Ishikawa (cell line): ENCODE measurements around the gene NDUFA13.

Experiments used
- CEBPB ChIP-seq: IDR thresholded peaks from 2 replicates; pipeline ENCODE4 v1.6.1; 2012
- CREB1 ChIP-seq: IDR thresholded peaks from 2 replicates; pipeline ENCODE4 v1.6.1; 2012; ENCODE audit warnings: low read depth
- EGR1 ChIP-seq: IDR thresholded peaks from 2 replicates; pipeline ENCODE4 v1.6.1; 2012
- EP300 ChIP-seq: IDR thresholded peaks from 2 replicates; pipeline ENCODE4 v1.6.1; 2012; ENCODE audit warnings: borderline replicate concordance
- FOXM1 ChIP-seq: IDR thresholded peaks from 2 replicates; pipeline ENCODE4 v1.6.1; 2012; ENCODE audit warnings: low read depth, borderline replicate concordance
- MAX ChIP-seq: IDR thresholded peaks from 2 replicates; pipeline ENCODE4 v1.6.1; 2012
- NFIC ChIP-seq: IDR thresholded peaks from 2 replicates; pipeline ENCODE4 v1.6.1; 2012
- RAD21 ChIP-seq: IDR thresholded peaks from 2 replicates; pipeline ENCODE4 v1.6.1; 2012; ENCODE audit warnings: low read depth
- TAF1 ChIP-seq: IDR thresholded peaks from 2 replicates; pipeline ENCODE4 v1.6.1; 2012; ENCODE audit warnings: low read depth, mild to moderate bottlenecking
- TCF12 ChIP-seq: IDR thresholded peaks from 2 replicates; pipeline ENCODE4 v1.6.1; 2012; ENCODE audit warnings: low read depth
- TEAD4 ChIP-seq: IDR thresholded peaks from 2 replicates; pipeline ENCODE4 v1.6.1; 2012
- USF1 ChIP-seq: IDR thresholded peaks from 2 replicates; pipeline ENCODE4 v1.6.1; 2012
- ZBTB7A ChIP-seq: IDR thresholded peaks from 2 replicates; pipeline ENCODE4 v1.6.1; 2012; ENCODE audit warnings: low read depth

NDUFA13 gene

GRCh38 chr19:19568802-19569756, 53.1 kb downstream of the NDUFA13 start:
- TF ChIP-seq MAX (no peak), EGR1 (no peak), USF1 (no peak), TAF1 (no peak), TEAD4 (no peak), NFIC (no peak), CEBPB (no peak), CREB1 (no peak), ZBTB7A (no peak), RAD21 (no peak), EP300 (no peak)

- TF ChIP-seq RAD21 (no peak), USF1 (no peak)
These were observed 54.5 kb downstream of the NDUFA13 start for GRCh38 chr19:19570571-19570970.

- TF ChIP-seq TAF1, result no peak
These were observed 55.2 kb downstream of the NDUFA13 start for GRCh38 chr19:19571071-19571786.

GRCh38 chr19:19575411-19575810, 59.4 kb downstream of the NDUFA13 start:
- TF ChIP-seq EP300, result no peak
- no peak for TF ChIP-seq FOXM1
- TF ChIP-seq CEBPB, result no peak
- TF ChIP-seq TCF12, result no peak
- no peak for TF ChIP-seq USF1
- no peak for TF ChIP-seq NFIC
- TF ChIP-seq CREB1, result no peak
